Activated T-cell treated with anti-CD3 and anti-CD28 coated beads, Interleukin-2, amount 50 U/mL, for 72 hours (primary cell): ENCODE measurements around the gene MN1. TPM values are rescaled to one million over a fixed set of nuclear protein-coding genes. Genes with fewer than 3 reads are reported as not detected.
A peak's percentile ranks its signal among the peaks of the same experiment; 100 is the strongest.

Source experiments
- ATAC-seq, 2 donors: fragments of 150-1000 bp; cut with Tn5 transposase; replicated peaks in 1 of 2; 2 replicates each; pipeline ENCODE4 v1.10.0; 2021; ENCODE audit warnings: moderate library complexity in 2 of 2, mild to moderate bottlenecking in 1 of 2
- DNase-seq, 2 donors: peaks; one replicate each; pipeline ENCODE4 v3.0.0; 2021 to 2022; ENCODE audit warnings: mixed read lengths in 1 of 2
- H3K27ac Mint-ChIP-seq: one replicate; pipeline ENCODE4 v1.8.0; 2022; ENCODE audit warnings: mild to moderate bottlenecking, moderate library complexity, mixed read lengths
- H3K27me3 Mint-ChIP-seq: one replicate; pipeline ENCODE4 v1.8.0; 2022; ENCODE audit warnings: low read depth, mixed read lengths
- H3K36me3 Mint-ChIP-seq, 2 donors: one replicate each; pipeline ENCODE4 v1.8.0; 2022; ENCODE audit warnings: mixed read lengths in 2 of 2, mild to moderate bottlenecking in 1 of 2; ENCODE audit not compliant: insufficient read depth in 2 of 2
- H3K4me1 Mint-ChIP-seq: one replicate; pipeline ENCODE4 v1.8.0; 2022; ENCODE audit warnings: low read depth, mixed read lengths
- H3K4me3 Mint-ChIP-seq, 2 donors: one replicate each; pipeline ENCODE4 v1.8.0; 2022; ENCODE audit warnings: mild to moderate bottlenecking in 2 of 2, mixed read lengths in 2 of 2, moderate library complexity in 2 of 2
- H3K9me3 Mint-ChIP-seq, 2 donors: one replicate each; pipeline ENCODE4 v1.8.0; 2022; ENCODE audit warnings: mixed read lengths in 2 of 2
- total RNA-seq, 2 donors: library from RNA; stranded (reverse); gene quantifications; one replicate each; pipeline ENCODE4 v1.2.3, GENCODE V29; 2022

MN1 gene
- total RNA-seq, 2 donors from 2014 or later: 0.02 to 0.14 TPM

DNA sequence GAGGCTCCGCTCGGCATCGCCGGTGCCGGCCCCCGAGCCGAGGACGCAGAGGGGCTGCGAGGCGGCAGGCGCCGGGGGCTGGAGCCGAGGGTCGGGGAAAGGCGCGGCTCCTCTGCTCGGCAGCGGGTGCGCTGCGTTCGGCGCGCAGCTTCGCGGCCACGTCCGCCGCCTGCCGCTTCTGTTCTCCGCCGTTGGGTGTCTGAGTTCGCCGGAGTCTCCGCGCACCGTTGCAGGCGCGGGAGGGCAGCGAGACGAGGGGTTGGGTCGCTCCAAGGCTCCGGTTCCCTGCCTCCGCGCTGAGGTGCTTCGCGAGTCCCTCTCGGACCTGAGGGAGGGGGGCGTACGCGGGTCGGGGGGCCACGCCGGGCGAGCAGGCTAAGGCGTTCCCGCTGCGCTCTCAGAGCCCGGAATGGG is 347 bp downstream of the MN1 start:
- no peaks in the 10 kb centered on the region for H3K36me3 Mint-ChIP-seq
- ATAC-seq (peak; percentile 53 to 61), DNase-seq (peak; percentile 40 to 42)
- peaks cover 9% of the 10 kb centered on the region for H3K4me1 Mint-ChIP-seq
- H3K9me3 Mint-ChIP-seq: no peaks in the 10 kb centered on the region
- H3K4me3 Mint-ChIP-seq: peak overlapping the region; percentile 82 to 84
- H3K27me3 Mint-ChIP-seq: peaks cover 19% of the 10 kb centered on the region
- no peak overlapping the region for H3K27ac Mint-ChIP-seq

DNA sequence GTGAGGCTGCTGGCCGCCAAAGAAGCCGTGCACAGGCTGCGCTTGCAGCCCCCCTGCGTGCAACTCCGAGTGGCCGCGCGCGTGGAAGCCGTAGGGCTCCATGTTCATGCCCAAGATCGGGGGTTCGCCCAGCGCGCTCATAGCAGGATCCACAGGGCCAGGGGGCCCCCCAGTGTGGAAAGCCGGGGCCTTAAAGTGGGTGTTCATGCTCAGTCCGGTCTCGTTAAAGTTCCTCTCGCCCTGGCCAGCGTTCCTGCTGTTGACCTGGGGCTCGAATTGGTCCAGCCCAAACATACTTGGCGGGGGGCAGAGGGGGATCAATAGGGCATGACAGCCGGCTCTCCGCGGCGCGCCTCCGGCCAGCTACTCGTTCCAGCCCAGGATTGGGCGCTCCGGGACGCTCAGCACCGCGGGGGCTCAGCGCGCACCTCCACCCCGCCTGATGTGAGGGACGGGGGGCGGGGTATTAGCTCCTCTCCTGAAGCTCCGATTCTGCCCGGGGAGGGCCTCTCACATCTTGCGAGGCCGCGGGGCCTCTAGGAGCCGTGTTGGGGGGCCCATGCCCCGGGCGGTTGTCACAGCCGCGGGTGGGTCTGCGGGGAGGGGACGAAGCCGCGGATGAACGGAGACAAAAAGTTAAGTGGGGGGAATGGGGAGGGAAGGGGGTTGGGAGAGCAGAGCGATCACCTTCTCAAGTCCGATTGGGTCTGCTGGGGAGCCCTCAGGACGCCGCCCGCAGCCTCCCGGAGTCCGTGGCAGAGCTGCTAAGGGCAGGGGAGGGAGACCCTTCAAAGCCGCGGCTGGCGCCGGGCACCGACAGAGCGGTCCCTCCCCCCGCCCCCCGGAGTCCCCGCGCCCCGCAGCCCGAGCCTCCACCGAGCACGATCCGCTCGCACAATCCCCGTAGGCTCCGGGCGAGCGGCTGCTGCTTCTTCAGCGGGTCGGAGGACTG is 1.0 kb downstream of the MN1 start:
- ATAC-seq: peak; percentile 6 to 19
- peaks cover 16% of the 10 kb centered on the region for H3K27me3 Mint-ChIP-seq
- no peaks in the 10 kb centered on the region for H3K36me3 Mint-ChIP-seq
- peak in 1 of 2 donors; percentile 2 for DNase-seq
- no peaks in the 10 kb centered on the region for H3K9me3 Mint-ChIP-seq
- no peak overlapping the region for H3K27ac Mint-ChIP-seq
- peak overlapping the region; percentile 82 to 84 for H3K4me3 Mint-ChIP-seq
- H3K4me1 Mint-ChIP-seq: peaks cover 9% of the 10 kb centered on the region

DNA sequence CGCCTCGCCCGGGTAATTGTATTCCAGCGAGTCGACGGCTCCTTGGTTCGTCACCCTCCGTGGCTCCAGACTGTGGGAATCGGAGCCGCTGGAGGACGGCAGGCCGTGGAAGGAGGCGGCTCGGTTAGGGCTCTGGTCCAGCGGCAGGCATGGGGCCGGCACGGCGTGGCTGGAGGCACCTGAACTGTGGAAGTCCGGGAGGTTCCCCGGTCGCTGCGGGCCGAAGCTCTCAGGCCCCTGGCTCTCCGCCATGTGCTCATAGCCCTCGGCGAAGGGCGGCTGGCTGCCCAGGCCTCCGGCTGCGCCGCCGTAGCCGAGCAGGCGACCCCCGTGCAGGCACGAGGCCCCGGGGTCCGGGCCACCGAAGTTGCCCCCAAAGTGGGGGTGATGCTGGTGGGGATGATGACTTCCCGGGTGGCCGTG is 1.7 kb downstream of the MN1 start:
- H3K4me3 Mint-ChIP-seq: peak overlapping the region in 1 of 2 donors; percentile 82

DNA sequence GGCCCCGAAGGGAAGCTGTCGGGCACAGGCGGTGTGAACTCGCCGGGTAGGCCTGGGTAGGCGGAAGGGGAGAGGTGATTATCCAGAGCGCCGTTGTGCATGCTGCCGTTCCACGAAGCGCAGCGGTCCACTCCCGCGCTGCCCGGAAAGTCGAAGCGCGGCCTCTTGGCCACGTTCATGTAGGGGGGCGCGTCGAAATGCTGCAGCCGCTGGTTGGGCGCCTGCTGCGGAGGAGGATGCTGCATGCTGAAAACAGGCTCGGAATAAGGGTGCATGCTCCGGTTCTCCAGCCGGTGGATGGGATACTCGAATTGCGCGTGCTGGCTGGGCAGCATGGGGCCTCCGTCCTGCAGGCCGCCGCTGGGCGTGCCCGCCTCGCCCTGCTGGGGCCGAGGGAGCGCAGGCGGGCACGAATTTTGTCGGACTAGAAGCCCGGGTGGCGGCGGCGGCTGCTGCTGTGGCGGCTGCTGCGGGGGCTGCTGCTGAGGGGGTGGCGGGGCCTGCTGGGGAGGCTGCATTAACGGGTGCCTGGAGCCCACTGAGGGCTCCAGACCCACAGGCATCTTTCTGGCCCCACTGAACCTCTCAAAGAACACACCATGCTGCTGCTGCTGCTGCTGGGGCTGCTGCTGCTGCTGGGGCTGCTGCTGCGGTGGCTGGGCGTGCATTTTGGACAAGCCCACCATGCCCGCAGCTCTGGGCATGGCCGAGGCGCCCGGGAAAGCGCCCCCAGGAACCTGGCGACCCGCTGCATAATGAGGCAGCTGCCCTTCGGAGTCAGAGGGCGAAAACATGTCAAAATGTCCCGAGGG is 2.3 kb downstream of the MN1 start:
- Mint-ChIP-seq H3K4me1 (no peaks in the 10 kb centered on the region), H3K9me3 (no peaks in the 10 kb centered on the region), H3K4me3 (peak overlapping the region in 1 of 2 donors; percentile 67)

More for the DNA sequence above, 1.7 kb downstream of the MN1 start:
- Mint-ChIP-seq H3K4me1 (peaks cover 5% of the 10 kb centered on the region), H3K27me3 (peaks cover 10% of the 10 kb centered on the region), H3K9me3 (no peaks in the 10 kb centered on the region), H3K27ac (no peak overlapping the region), H3K36me3 (no peaks in the 10 kb centered on the region)
- DNase-seq: no peak
- ATAC-seq: no peak

DNA sequence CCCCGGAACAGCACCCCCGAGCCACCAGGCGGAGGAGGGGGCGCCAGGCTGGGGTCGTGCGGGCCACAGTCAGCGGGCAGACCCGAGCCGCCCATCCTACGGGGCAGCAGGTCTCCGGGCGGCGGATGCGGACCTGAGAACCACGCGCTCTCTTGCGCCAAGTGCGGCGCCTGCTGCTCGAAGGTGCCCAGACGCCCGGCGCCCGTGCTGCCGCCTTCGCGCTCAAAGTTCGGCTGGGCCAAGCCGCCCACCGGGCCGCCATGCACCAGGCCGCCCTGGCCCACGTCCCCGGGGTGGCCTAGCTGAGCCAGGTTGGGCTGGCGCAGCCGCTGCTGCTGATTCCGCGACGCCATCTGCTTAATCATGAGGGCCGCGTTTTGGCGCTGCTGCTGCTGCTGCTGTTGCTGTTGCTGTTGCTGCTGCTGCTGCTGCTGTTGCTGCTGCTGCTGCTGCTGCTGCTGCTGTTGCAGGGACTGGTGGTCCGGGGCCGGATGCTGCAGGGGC is 3.0 kb downstream of the MN1 start:
- no peak overlapping the region for H3K27ac Mint-ChIP-seq
- H3K36me3 Mint-ChIP-seq: no peaks in the 10 kb centered on the region
- H3K27me3 Mint-ChIP-seq: no peaks in the 10 kb centered on the region
- no peaks in the 10 kb centered on the region for H3K9me3 Mint-ChIP-seq
- peak overlapping the region in 1 of 2 donors; percentile 67 for H3K4me3 Mint-ChIP-seq
- H3K4me1 Mint-ChIP-seq: no peaks in the 10 kb centered on the region
- ATAC-seq (no peak), DNase-seq (no peak)

More for the DNA sequence above, 2.3 kb downstream of the MN1 start:
- Mint-ChIP-seq H3K27ac (no peak overlapping the region), H3K27me3 (peaks cover 3% of the 10 kb centered on the region), H3K36me3 (no peaks in the 10 kb centered on the region)
- DNase-seq (no peak), ATAC-seq (no peak)

DNA sequence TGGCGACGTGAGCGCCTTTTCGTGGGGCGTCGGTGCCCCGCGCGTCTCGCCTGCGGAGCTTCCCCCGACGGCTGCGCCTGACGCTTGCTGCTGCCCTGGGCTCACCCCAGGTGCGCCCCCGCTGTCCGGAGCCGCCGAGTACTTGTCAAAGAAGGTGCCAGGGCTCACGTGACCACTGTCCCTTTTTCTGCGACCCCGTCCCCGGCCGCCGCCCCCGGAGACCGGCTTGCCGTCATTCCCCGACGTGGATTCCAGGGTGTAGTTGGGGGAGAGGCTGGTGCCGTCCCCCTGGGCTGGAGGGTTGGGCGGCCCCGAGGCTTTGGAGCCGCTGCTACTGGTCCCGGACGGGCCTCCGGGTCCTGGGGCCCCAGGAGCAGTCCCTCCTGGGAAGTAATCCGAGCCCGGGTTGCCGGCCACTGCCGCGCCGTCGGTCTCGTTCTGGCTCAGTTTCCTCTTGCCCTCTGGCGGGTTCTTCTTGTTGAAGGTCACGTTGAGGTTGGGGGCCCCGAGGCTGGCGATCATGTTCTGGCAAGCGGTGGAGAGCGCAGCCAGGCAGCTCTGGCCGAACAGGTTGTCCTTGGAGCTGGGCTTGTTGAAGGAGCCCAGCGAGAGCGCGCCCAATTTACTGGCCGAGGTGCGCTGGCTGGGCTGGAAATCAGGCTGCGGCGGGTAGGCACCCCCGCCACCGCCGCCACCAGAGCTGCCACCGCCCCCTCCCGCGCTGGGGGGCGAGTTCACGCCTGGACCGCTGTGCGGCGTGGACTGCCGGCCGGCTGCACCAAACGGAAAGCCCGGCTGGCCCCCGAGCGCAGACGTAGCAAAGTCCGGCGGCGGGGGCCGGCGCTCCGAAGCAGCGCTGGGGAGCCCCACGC is 3.8 kb downstream of the MN1 start:
- H3K36me3 Mint-ChIP-seq: no peaks in the 10 kb centered on the region
- no peaks in the 10 kb centered on the region for H3K9me3 Mint-ChIP-seq
- no peak overlapping the region for H3K27ac Mint-ChIP-seq
- no peaks in the 10 kb centered on the region for H3K27me3 Mint-ChIP-seq
- no peak overlapping the region for H3K4me3 Mint-ChIP-seq
- H3K4me1 Mint-ChIP-seq: no peaks in the 10 kb centered on the region
- ATAC-seq: no peak
- DNase-seq: no peak

DNA sequence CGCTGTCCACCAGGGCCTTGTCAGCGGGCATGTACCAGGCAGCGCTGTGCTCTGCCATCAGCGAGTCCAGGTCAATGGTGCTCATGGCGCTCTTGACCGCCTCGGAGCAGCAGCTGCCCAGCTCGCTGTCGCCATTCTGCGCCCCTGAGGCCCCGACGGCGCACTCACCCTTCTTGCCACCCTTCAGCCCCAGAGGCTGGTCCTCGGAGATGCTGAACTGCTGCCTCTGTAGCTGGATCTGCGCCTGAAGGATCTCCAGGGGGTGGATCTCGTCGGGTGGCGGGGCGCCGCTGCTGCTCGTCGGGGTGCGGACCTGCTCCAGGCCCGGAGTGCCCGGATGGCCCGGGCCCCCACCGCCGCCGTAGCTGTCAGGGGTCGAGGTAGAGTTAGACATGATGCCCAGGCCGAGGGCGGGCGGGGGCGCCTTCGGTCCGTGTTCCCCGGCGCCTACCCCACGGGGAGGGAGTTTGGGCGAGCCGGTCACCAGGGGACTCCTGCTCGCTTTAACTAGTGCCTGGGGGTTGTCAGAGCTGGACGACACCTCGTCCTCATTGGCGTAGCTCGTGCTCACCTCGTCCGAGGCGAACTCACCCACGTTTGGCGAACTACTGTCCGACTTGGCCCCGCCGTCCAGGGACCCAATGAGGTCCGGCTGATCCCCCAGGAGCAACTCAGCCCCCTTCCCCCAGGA is 4.6 kb downstream of the MN1 start:
- H3K4me3 Mint-ChIP-seq: no peak overlapping the region
- ATAC-seq: no peak
- no peak for DNase-seq
- no peaks in the 10 kb centered on the region for H3K9me3 Mint-ChIP-seq
- H3K4me1 Mint-ChIP-seq: no peaks in the 10 kb centered on the region
- H3K36me3 Mint-ChIP-seq: no peaks in the 10 kb centered on the region
- no peak overlapping the region for H3K27ac Mint-ChIP-seq
- no peaks in the 10 kb centered on the region for H3K27me3 Mint-ChIP-seq

DNA sequence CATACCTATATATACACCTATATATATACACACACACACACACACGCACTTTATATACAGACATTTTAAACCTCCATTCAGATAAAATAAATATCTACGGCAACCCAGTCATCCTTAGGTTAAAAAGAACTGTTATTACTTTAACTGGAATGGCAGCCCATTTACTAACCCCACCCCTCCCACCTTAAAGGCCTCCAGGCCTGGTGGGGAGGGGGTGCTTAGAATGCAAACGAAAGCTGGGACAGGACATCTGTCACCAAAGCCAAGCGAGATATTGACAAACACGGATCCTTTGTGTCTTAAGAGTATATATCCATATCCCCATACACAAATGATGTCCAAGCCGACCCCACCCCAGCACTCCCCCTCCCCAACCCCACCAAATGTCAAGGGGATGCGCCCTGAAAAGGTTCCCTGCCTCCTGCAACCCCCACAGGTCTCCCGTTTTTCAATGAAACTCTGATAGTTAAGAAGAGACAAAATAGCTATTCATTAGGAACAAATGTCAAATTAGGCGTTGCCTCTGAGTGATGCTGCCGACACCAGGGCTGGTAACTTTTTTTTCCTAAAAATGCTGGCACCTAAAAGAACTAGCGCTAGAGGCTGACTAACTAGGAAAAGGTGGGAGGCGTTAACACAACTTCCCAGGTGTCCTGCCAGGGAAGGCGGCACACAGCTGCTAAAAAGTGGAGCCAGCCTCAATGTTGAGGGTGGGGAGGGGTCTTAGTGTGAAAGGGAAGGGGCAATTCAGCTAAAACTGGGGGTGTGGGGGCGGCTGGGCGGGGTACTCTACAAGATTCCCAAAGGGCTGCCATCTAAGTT is 5.6 kb downstream of the MN1 start:
- no peaks in the 10 kb centered on the region for H3K27me3 Mint-ChIP-seq

DNA sequence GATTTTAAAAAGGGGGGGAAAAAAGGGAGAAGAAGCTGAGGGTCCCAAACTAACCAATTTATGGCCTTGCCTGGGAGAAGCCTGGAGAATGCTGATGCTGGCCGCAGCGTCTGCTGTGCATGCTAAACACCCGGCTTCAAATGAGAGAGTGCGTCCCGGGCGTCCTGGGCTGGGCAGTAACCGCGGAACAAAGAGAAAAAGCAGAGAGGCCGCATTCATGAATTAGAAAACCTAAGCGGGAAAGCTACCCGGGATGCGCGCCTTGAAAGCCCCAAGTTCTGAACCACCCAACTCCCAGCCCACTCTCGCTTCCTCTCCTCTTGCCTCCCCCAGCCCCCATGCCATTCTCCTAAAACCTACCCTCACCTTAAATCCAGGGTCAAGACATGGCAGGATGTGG is 6.5 kb downstream of the MN1 start:
- H3K27me3 Mint-ChIP-seq: no peaks in the 10 kb centered on the region
- H3K36me3 Mint-ChIP-seq: no peaks in the 10 kb centered on the region
- H3K9me3 Mint-ChIP-seq: no peaks in the 10 kb centered on the region
- no peak for DNase-seq
- no peaks in the 10 kb centered on the region for H3K4me1 Mint-ChIP-seq
- ATAC-seq: no peak
- H3K4me3 Mint-ChIP-seq: no peak overlapping the region
- no peak overlapping the region for H3K27ac Mint-ChIP-seq

More for the DNA sequence above, 5.6 kb downstream of the MN1 start:
- Mint-ChIP-seq H3K9me3 (no peaks in the 10 kb centered on the region), H3K27ac (no peak overlapping the region), H3K4me1 (no peaks in the 10 kb centered on the region), H3K36me3 (no peaks in the 10 kb centered on the region), H3K4me3 (no peak overlapping the region)
- ATAC-seq (no peak), DNase-seq (no peak)

DNA sequence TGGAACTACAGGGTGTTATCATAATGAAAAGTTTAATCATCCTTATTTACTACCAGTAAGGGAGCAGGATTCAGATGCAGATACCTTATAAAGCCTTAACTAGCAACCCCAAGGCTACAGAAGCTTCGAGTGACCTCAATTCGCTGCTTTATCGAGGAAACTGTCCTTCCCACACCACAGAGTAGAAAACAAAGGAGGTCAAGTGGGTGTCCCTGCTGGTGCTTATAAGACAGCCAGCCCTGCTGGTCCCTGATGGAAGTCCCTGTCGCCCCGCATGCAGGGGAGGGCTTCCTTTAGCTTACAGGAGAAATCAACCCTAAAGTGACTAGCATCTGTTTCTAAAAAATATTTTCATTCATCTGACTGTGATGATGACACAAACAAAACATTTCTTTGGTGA is 7.3 kb downstream of the MN1 start:
- H3K27me3 Mint-ChIP-seq: no peaks in the 10 kb centered on the region
- ATAC-seq (no peak), DNase-seq (no peak)
- no peaks in the 10 kb centered on the region for H3K36me3 Mint-ChIP-seq
- H3K4me1 Mint-ChIP-seq: no peaks in the 10 kb centered on the region
- H3K4me3 Mint-ChIP-seq: no peak overlapping the region
- no peaks in the 10 kb centered on the region for H3K9me3 Mint-ChIP-seq
- no peak overlapping the region for H3K27ac Mint-ChIP-seq

DNA sequence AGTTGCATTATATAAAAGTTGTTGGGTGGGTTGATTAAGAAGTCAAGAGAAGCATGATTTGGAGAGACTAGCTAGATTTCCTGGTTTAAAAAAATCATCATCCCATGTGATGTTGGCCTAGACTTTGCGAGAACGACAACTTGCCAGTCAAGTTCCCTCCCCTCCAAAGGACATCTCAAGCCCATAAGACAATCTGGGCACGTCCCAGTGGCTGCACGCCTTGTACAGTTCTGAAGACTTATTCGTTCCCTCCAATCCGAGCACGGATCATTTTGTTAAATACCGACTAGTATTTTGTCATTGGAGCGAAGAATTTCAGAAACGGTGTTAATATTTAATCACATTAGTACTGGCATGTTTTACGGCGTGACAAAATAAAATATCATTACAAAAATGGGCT is 8.0 kb downstream of the MN1 start:
- ATAC-seq: no peak
- H3K4me3 Mint-ChIP-seq: no peak overlapping the region
- H3K27ac Mint-ChIP-seq: no peak overlapping the region
- no peak for DNase-seq
- H3K9me3 Mint-ChIP-seq: no peaks in the 10 kb centered on the region
- no peaks in the 10 kb centered on the region for H3K36me3 Mint-ChIP-seq
- no peaks in the 10 kb centered on the region for H3K4me1 Mint-ChIP-seq
- no peaks in the 10 kb centered on the region for H3K27me3 Mint-ChIP-seq
